GM21576 (cell line): Measurements from ENCODE around the gene CACNA1G.

Experiments used
- ATAC-seq: cut with Tn5 transposase; IDR thresholded peaks from one replicate; pipeline ENCODE4 v1.9.1; 2021; ENCODE audit warnings: mild to moderate bottlenecking, moderate library complexity; ENCODE audit not compliant: unreplicated experiment

The CACNA1G gene

DNA sequence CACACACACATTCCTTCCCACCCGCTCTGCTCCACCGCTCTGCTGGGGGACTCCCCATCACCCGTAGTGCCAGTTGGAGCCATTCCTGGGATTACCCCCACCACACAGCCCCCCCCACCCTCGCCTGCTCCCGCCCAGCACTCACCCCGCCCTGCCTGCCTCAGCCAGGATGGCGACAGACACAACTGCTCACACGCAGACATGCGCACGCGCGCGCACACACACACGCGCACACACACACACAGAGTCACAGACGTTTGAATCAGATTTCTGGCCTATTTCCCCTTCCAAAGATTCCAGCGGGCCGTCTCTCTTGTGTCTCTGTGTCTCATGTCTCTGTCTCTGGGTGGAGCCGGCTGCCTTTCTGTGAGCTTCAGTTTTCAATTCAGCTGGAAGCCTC is 4.4 kb downstream of the CACNA1G start:
- no peak for ATAC-seq

- no peak for ATAC-seq
Observed at GRCh38 chr17:50565402-50566350, 5.2 kb downstream of the CACNA1G start.

- no peak for ATAC-seq
Observed at GRCh38 chr17:50566886-50567285, 6.4 kb downstream of the CACNA1G start.

- ATAC-seq = no peak
Observed at GRCh38 chr17:50568659-50569058, 8.1 kb downstream of the CACNA1G start.

DNA sequence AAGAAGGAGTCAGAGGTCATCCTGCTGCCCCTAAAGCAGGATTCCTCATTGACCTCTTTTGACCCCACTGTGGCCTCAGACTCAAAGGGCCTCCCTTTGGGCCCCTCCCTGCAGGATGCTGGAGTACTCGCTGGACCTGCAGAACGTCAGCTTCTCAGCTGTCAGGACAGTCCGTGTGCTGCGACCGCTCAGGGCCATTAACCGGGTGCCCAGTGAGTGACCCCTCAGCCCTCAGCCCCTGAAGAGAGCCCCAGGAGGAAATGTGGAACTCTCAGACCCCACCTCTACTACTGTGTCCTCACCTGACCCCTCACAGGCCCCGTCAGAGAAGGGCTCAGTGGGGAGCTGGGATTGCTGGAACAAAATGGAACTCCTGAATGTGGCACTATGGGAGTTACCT is 9.1 kb downstream of the CACNA1G start:
- ATAC-seq = no peak

DNA sequence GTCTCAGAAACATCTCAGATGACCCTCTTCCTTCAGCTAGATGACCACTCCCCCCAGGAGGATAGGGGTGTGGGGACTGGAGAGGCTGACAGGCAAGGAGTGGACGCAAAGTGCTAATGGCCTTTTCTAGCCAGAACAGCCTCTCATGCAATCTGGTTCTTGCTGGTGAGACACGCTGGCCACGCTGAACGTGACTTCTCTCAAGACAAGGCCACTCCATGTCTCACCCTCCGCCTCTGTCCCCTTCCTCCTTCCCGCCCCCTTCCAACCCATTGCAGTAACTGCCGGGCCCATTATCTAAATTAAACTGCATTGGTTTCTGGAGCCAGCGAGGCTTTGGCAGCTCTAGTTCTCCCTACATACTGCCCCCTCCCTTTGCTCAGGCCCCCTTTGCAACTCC is 9.5 kb downstream of the CACNA1G start:
- no peak for ATAC-seq

DNA sequence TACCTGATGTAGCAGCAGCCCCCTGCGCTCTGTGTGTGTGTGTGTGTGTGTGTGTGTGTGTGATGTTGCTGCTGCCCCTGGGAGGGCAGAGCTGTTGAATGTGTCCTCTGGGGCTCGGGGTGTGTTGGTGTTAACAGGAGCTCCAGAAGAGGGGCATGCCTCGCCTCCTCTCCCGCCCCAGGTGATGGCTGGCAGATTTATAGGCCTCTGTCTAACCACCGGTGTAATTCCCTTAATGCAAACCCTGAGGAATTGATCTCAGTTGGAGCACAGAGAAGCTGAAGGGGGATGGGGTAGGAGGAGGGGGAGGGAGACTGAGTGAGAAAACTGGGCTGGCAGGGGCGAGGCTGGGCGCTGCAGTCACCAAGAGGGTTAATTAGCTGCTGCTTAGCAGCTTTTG is 10.0 kb downstream of the CACNA1G start:
- no peak for ATAC-seq

DNA sequence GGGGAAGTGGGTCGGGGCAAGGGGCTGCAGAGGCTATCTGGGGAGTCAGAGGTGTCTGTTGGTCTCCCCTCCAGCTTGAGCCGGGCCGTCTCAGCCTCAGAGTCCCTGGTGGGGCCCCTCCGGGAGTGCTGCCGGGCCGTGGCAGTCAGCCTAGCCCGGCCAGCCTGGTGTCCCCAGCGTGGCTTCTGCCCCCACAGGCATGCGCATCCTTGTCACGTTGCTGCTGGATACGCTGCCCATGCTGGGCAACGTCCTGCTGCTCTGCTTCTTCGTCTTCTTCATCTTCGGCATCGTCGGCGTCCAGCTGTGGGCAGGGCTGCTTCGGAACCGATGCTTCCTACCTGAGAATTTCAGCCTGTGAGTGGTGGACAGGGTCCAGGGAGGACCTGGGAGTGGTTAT is 11.2 kb downstream of the CACNA1G start:
- no peak for ATAC-seq

DNA sequence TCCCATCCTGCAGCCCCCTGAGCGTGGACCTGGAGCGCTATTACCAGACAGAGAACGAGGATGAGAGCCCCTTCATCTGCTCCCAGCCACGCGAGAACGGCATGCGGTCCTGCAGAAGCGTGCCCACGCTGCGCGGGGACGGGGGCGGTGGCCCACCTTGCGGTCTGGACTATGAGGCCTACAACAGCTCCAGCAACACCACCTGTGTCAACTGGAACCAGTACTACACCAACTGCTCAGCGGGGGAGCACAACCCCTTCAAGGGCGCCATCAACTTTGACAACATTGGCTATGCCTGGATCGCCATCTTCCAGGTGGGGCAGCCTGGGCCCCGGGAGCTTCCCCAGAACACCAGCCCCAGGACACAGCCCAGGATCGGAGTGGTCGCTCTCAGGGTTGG is 12.0 kb downstream of the CACNA1G start:
- no peak for ATAC-seq

- no peak for ATAC-seq
Observed at GRCh38 chr17:50573866-50574611, 13.5 kb downstream of the CACNA1G start.

- no peak for ATAC-seq
Observed at GRCh38 chr17:50575581-50576210, 15.2 kb downstream of the CACNA1G start.

- ATAC-seq = no peak
Observed at GRCh38 chr17:50576864-50577263, 16.3 kb downstream of the CACNA1G start.

DNA sequence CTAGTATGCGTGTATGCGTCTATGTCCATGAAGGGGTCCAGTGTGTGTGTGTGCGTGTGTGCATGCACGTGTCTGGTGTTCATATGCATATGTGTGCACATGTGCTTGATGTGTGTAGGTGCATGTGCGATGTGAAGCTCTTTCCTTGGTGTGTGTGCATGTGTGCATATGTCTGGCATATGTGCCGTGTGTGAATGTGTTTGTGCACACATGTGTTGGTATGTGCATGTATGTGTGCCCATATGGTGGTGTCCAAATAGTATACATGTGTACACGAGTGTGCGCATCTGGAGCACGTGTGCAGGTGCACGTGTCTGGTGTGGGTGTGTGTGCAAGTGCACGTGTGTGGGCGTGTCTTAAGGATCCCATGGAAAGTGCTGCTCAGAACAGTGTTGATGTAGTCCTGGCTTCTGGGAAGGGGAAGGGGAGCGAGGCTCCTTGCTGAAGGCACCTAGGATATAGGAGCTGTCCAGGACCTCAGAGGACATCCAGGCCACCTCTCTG is 17.0 kb downstream of the CACNA1G start:
- ATAC-seq = no peak

DNA sequence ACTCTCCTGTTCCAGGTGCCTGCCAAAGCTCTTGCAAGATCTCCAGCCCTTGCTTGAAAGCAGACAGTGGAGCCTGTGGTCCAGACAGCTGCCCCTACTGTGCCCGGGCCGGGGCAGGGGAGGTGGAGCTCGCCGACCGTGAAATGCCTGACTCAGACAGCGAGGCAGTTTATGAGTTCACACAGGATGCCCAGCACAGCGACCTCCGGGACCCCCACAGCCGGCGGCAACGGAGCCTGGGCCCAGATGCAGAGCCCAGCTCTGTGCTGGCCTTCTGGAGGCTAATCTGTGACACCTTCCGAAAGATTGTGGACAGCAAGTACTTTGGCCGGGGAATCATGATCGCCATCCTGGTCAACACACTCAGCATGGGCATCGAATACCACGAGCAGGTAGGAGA is 17.7 kb downstream of the CACNA1G start:
- ATAC-seq = no peak

- no peak for ATAC-seq
Observed at GRCh38 chr17:50579399-50579798, 18.9 kb downstream of the CACNA1G start.

GRCh38 chr17:50580646-50581045 is 20.1 kb downstream of the CACNA1G start:
- no peak for ATAC-seq

- ATAC-seq = no peak
Observed at GRCh38 chr17:50581316-50581715, 20.8 kb downstream of the CACNA1G start.

- no peak for ATAC-seq
Observed at GRCh38 chr17:50582741-50583140, 22.2 kb downstream of the CACNA1G start.

DNA sequence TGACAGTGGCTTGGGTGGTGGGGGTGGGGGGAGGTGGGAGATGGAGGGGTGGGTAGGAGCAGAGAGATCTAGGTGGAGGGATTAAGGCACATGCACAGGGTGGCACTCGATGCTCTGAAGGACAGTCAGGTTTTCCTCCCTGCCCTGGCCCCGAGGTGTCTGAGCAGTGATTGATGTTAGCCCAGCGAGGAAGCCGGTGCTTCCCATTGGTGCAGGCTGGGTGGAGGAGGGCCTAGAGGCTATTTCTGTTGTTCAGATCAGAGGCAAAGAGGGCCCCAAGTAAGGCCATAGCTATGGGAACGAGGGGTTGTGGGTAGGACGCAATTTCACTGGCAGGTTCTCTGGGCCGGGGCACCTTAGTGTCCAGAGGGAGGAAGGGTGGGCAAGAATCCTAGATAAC is 23.1 kb downstream of the CACNA1G start:
- no peak for ATAC-seq

GRCh38 chr17:50584116-50584515 is 23.6 kb downstream of the CACNA1G start:
- ATAC-seq = no peak

GRCh38 chr17:50584749-50585148 is 24.2 kb downstream of the CACNA1G start:
- ATAC-seq = no peak
